PC-9 (cell line): ENCODE results near the gene RGS7. TPM values are rescaled to one million over a fixed set of nuclear protein-coding genes. Genes with fewer than 3 reads are reported as not detected.

Experiments
- BruUV-seq: library from RNA; stranded (reverse); fragments of 400-500 nt; replicated peaks from 2 replicates; lab custom pipeline; 2021; lab: Mats Ljungman, UMichigan
- CTCF ChIA-PET: fragments of 300-600 bp; sonication (Branson Sonifier 250); formaldehyde crosslinking; loops from one replicate; lab custom pipeline; 2022; ENCODE audit warnings: antibody characterized with exemption; lab: Charles Lee
- POLR2A ChIA-PET: fragments of 300-600 bp; sonication (Branson Sonifier 250); formaldehyde crosslinking; loops from one replicate; lab custom pipeline; 2022; ENCODE audit warnings: antibody characterized with exemption; ENCODE audit not compliant: unreplicated experiment; lab: Charles Lee
- DNase-seq, 2 experiments: peaks; one replicate each; pipeline versions ENCODE4 v3.0.0 to v3.0.0-alpha.2; 2015 to 2022; ENCODE audit warnings: mixed read lengths in 1 of 2
- H2AFZ ChIP-seq: fragments of 200-600 bp; sonication (generic); 2 replicates; pipeline ENCODE4 v1.8.1; 2017; ENCODE audit warnings: antibody characterized with exemption
- H3F3A ChIP-seq: fragments of 200-600 bp; sonication (generic); 2 replicates; pipeline ENCODE4 v1.8.1; 2017; ENCODE audit warnings: antibody characterized with exemption, mild to moderate bottlenecking, low read depth; ENCODE audit not compliant: insufficient read depth
- H3K27ac ChIP-seq: fragments of 200-600 bp; sonication (generic); 2 replicates; pipeline ENCODE4 v1.6.1; 2016; ENCODE audit warnings: mixed run types
- H3K27me3 ChIP-seq: fragments of 200-600 bp; sonication (generic); 2 replicates; pipeline ENCODE4 v1.6.1; 2016; ENCODE audit warnings: low read depth, mixed run types; ENCODE audit not compliant: insufficient read depth
- H3K36me3 ChIP-seq: fragments of 200-600 bp; sonication (generic); 2 replicates; pipeline ENCODE4 v1.6.1; 2016; ENCODE audit warnings: low read depth, mixed run types
- H3K4me1 ChIP-seq: fragments of 200-600 bp; sonication (generic); replicated peaks from 2 replicates; pipeline ENCODE4 v1.6.1; 2016; ENCODE audit warnings: mixed run types; ENCODE audit not compliant: insufficient read depth
- H3K4me2 ChIP-seq: fragments of 200-600 bp; sonication (generic); 2 replicates; pipeline ENCODE4 v1.6.1; 2017; ENCODE audit warnings: mixed run types
- H3K4me3 ChIP-seq: fragments of 200-600 bp; sonication (generic); 2 replicates; pipeline ENCODE4 v1.6.1; 2016; ENCODE audit warnings: mixed run types
- H3K79me2 ChIP-seq: fragments of 200-600 bp; sonication (generic); 2 replicates; pipeline ENCODE4 v1.6.1; 2017; ENCODE audit warnings: low read depth, mixed run types
- H3K9me2 ChIP-seq: fragments of 200-600 bp; sonication (generic); 2 replicates; pipeline ENCODE4 v1.8.1; 2017; ENCODE audit warnings: mild to moderate bottlenecking; ENCODE audit not compliant: insufficient read depth
- H3K9me3 ChIP-seq: fragments of 200-600 bp; sonication (generic); 2 replicates; pipeline ENCODE4 v1.8.1; 2016; ENCODE audit warnings: low read depth; ENCODE audit not compliant: insufficient read depth
- H4K20me1 ChIP-seq: fragments of 200-600 bp; sonication (generic); 2 replicates; pipeline ENCODE4 v1.8.1; 2017; ENCODE audit not compliant: insufficient read depth
- CTCF ChIP-seq: fragments of 200-600 bp; sonication (generic); conservative IDR thresholded peaks from 2 replicates; pipeline ENCODE4 v1.6.1; 2017; ENCODE audit warnings: mixed run types, antibody characterized with exemption, mild to moderate bottlenecking, moderate library complexity
- EZH2 ChIP-seq: fragments of 200-600 bp; sonication (generic); IDR thresholded peaks from 2 replicates; pipeline ENCODE4 v1.8.0; 2017; ENCODE audit warnings: antibody characterized with exemption, low read depth
- intact Hi-C: fragments of 100-400 bp; cut with micrococcal nuclease; formaldehyde crosslinking; loops from one replicate; pipeline ENCODE4 v1.10.0; 2022; ENCODE audit not compliant: unreplicated experiment
- total RNA-seq: library from RNA; stranded (reverse); gene quantifications from 2 replicates; pipeline ENCODE4 v1.2.3, GENCODE V29; 2021

Gene RGS7
- total RNA-seq, 1 experiment from 2014 or later, result 5.8 TPM

- no peaks in the 10 kb centered on the region for H3K4me1 ChIP-seq
- no peaks in the 10 kb centered on the region for H3K9me2 ChIP-seq
- TF ChIP-seq EZH2, result no peak
- no peak overlapping the region for H3K4me3 ChIP-seq
- H3K36me3 ChIP-seq, result no peaks in the 10 kb centered on the region
- H3K9me3 ChIP-seq, result no peaks in the 10 kb centered on the region
- no peaks in the 10 kb centered on the region for H3F3A ChIP-seq
- POLR2A ChIA-PET, result no interaction called here
- CTCF ChIA-PET, result no interaction called here
- H2AFZ ChIP-seq, result no peak overlapping the region
- H4K20me1 ChIP-seq, result no peaks in the 10 kb centered on the region
- H3K27me3 ChIP-seq, result 0 out of 2 replicates have a peak, but pooled peaks cover 7% of the 10 kb centered on the region
- BruUV-seq, result no TSS peak
- no peaks in the 10 kb centered on the region for H3K79me2 ChIP-seq
- H3K4me2 ChIP-seq, result no peak overlapping the region
- no peak for DNase-seq
- H3K27ac ChIP-seq, result no peak overlapping the region
- intact Hi-C loops, result no loop called here
Measured at GRCh38 chr1:241274693-241275092, 82.3 kb downstream of the RGS7 start.

GRCh38 chr1:241272828-241273227 lies 84.2 kb downstream of the RGS7 start:
- no peak overlapping the region for H3K4me2 ChIP-seq
- ChIA-PET POLR2A (no interaction called here), CTCF (no interaction called here)
- no peaks in the 10 kb centered on the region for H4K20me1 ChIP-seq
- H3F3A ChIP-seq, result no peaks in the 10 kb centered on the region
- no peaks in the 10 kb centered on the region for H3K9me3 ChIP-seq
- 0 out of 2 replicates have a peak, but pooled peaks cover 1% of the 10 kb centered on the region for H3K27me3 ChIP-seq
- H3K36me3 ChIP-seq, result no peaks in the 10 kb centered on the region
- no peaks in the 10 kb centered on the region for H3K4me1 ChIP-seq
- BruUV-seq, result no TSS peak
- no peaks in the 10 kb centered on the region for H3K9me2 ChIP-seq
- DNase-seq, result no peak
- no peak overlapping the region for H3K27ac ChIP-seq
- no peak overlapping the region for H3K4me3 ChIP-seq
- H2AFZ ChIP-seq, result no peak overlapping the region
- TF ChIP-seq EZH2 (no peak), CTCF (no peak)
- H3K79me2 ChIP-seq, result no peaks in the 10 kb centered on the region
- intact Hi-C loops, result no loop called here

GRCh38 chr1:241271427-241271826 lies 85.6 kb downstream of the RGS7 start:
- H4K20me1 ChIP-seq, result no peaks in the 10 kb centered on the region
- H3K4me1 ChIP-seq, result no peaks in the 10 kb centered on the region
- no peaks in the 10 kb centered on the region for H3K9me3 ChIP-seq
- H3K79me2 ChIP-seq, result no peaks in the 10 kb centered on the region
- no peak overlapping the region for H3K27ac ChIP-seq
- BruUV-seq, result no TSS peak
- H3K4me2 ChIP-seq, result no peak overlapping the region
- no peaks in the 10 kb centered on the region for H3F3A ChIP-seq
- POLR2A ChIA-PET, result no interaction called here
- no peaks in the 10 kb centered on the region for H3K36me3 ChIP-seq
- H2AFZ ChIP-seq, result no peak overlapping the region
- no peak for TF ChIP-seq EZH2
- no peak for TF ChIP-seq CTCF
- no peaks in the 10 kb centered on the region for H3K27me3 ChIP-seq
- no peaks in the 10 kb centered on the region for H3K9me2 ChIP-seq
- no peak for DNase-seq
- CTCF ChIA-PET, result no interaction called here
- intact Hi-C loops, result no loop called here
- no peak overlapping the region for H3K4me3 ChIP-seq

GRCh38 chr1:241270016-241270415 lies 87.0 kb downstream of the RGS7 start:
- H3K9me3 ChIP-seq, result no peaks in the 10 kb centered on the region
- POLR2A ChIA-PET, result no interaction called here
- TF ChIP-seq CTCF, result no peak
- TF ChIP-seq EZH2, result no peak

More at GRCh38 chr1:241270016-241270415, 87.0 kb downstream of the RGS7 start:
- intact Hi-C loops, result no loop called here
- CTCF ChIA-PET, result no interaction called here
- Histone ChIP-seq H3F3A (no peaks in the 10 kb centered on the region), H3K36me3 (no peaks in the 10 kb centered on the region), H3K4me2 (no peak overlapping the region), H3K4me1 (no peaks in the 10 kb centered on the region), H3K27ac (no peak overlapping the region), H3K9me2 (no peaks in the 10 kb centered on the region), H3K27me3 (no peaks in the 10 kb centered on the region), H4K20me1 (no peaks in the 10 kb centered on the region), H3K4me3 (no peak overlapping the region), H2AFZ (no peak overlapping the region), H3K79me2 (no peaks in the 10 kb centered on the region)
- no TSS peak for BruUV-seq
- DNase-seq, result no peak
